HEK293T (cell line): Measurements from ENCODE around the gene PLEKHH1.

Source experiments
- CTCF ChIA-PET: fragments of 350-600 bp; formaldehyde crosslinking; extraction: SDS; loops from one replicate; lab custom pipeline; 2021; ENCODE audit warnings: antibody characterized with exemption, inconsistent platforms; lab: Yijun Ruan, JAX
- POLR2A ChIA-PET: fragments of 350-600 bp; formaldehyde crosslinking; extraction: SDS; loops from one replicate; lab custom pipeline; 2020; ENCODE audit warnings: antibody characterized with exemption, inconsistent platforms; lab: Yijun Ruan, JAX
- DNase-seq: peaks from one replicate; pipeline ENCODE4 v3.0.0; 2012; ENCODE audit warnings: mixed read lengths; ENCODE audit errors: extremely low spot score
- ARNT ChIP-seq: fragments of 450-650 bp; IDR thresholded peaks from 2 replicates; pipeline ENCODE4 v1.6.1; 2017; ENCODE audit warnings: mild to moderate bottlenecking
- BHLHE40 ChIP-seq: fragments of 450-650 bp; IDR thresholded peaks from 2 replicates; pipeline ENCODE4 v1.6.1; 2016; ENCODE audit warnings: mild to moderate bottlenecking, moderate library complexity, borderline replicate concordance
- CTBP1 ChIP-seq: fragments of 450-650 bp; IDR thresholded peaks from 2 replicates; pipeline ENCODE4 v1.6.1; 2016; ENCODE audit warnings: borderline replicate concordance
- ELF4 ChIP-seq: fragments of 450-650 bp; IDR thresholded peaks from 2 replicates; pipeline ENCODE4 v1.6.1; 2017; ENCODE audit warnings: antibody characterized with exemption
- FOXA1 ChIP-seq: fragments of 450-650 bp; IDR thresholded peaks from 2 replicates; pipeline ENCODE4 v1.6.1; 2016; ENCODE audit warnings: mild to moderate bottlenecking
- FOXK2 ChIP-seq: fragments of 450-650 bp; IDR thresholded peaks from 2 replicates; pipeline ENCODE4 v1.6.1; 2016; ENCODE audit warnings: mild to moderate bottlenecking
- FOXM1 ChIP-seq: fragments of 450-650 bp; IDR thresholded peaks from 2 replicates; pipeline ENCODE4 v1.6.1; 2017; ENCODE audit warnings: mild to moderate bottlenecking, borderline replicate concordance
- HDGF ChIP-seq: fragments of 450-650 bp; IDR thresholded peaks from 2 replicates; pipeline ENCODE4 v1.6.1; 2017; ENCODE audit warnings: antibody characterized with exemption, borderline replicate concordance
- L3MBTL2 ChIP-seq: fragments of 450-650 bp; conservative IDR thresholded peaks from 2 replicates; pipeline ENCODE4 v1.6.1; 2016; ENCODE audit warnings: mild to moderate bottlenecking
- LEF1 ChIP-seq: fragments of 450-650 bp; IDR thresholded peaks from 2 replicates; pipeline ENCODE4 v1.6.1; 2017; ENCODE audit warnings: mild to moderate bottlenecking, borderline replicate concordance
- NFRKB ChIP-seq: fragments of 450-650 bp; IDR thresholded peaks from 2 replicates; pipeline ENCODE4 v1.6.1; 2016; ENCODE audit warnings: mild to moderate bottlenecking, moderate library complexity
- PKNOX1 ChIP-seq: fragments of 450-650 bp; IDR thresholded peaks from 2 replicates; pipeline ENCODE4 v1.6.1; 2016
- SP1 ChIP-seq: fragments of 450-650 bp; IDR thresholded peaks from 2 replicates; pipeline ENCODE4 v1.6.1; 2017
- SUZ12 ChIP-seq: fragments of 450-650 bp; IDR thresholded peaks from 2 replicates; pipeline ENCODE4 v1.6.1; 2016; ENCODE audit warnings: mild to moderate bottlenecking
- TARDBP ChIP-seq: fragments of 450-650 bp; IDR thresholded peaks from 2 replicates; pipeline ENCODE4 v1.6.1; 2016
- ZNF384 ChIP-seq: fragments of 450-650 bp; IDR thresholded peaks from 2 replicates; pipeline ENCODE4 v1.6.1; 2016

PLEKHH1 gene

GRCh38 chr14:67630938-67631337, 97.8 kb downstream of the PLEKHH1 start:
- ChIA-PET POLR2A (interaction anchor here (0.8 kb wide), 1 partner anchor 10 kb away, joined by 3 read pairs; no protein-coding TSS in a partner anchor), CTCF (no interaction called here)
- no peak for TF ChIP-seq HDGF
- no peak for TF ChIP-seq BHLHE40
- no peak for TF ChIP-seq NFRKB
- no peak for TF ChIP-seq CTBP1
- no peak for TF ChIP-seq ARNT
- TF ChIP-seq FOXA1 = no peak
- no peak for TF ChIP-seq ELF4
- no peak for TF ChIP-seq ZNF384
- TF ChIP-seq TARDBP = no peak
- no peak for TF ChIP-seq LEF1
- no peak for TF ChIP-seq FOXK2
- no peak for TF ChIP-seq SP1
- TF ChIP-seq PKNOX1 = no peak
- TF ChIP-seq FOXM1 = no peak
- no peak for TF ChIP-seq SUZ12
- no peak for TF ChIP-seq L3MBTL2
- DNase-seq = no peak

DNA sequence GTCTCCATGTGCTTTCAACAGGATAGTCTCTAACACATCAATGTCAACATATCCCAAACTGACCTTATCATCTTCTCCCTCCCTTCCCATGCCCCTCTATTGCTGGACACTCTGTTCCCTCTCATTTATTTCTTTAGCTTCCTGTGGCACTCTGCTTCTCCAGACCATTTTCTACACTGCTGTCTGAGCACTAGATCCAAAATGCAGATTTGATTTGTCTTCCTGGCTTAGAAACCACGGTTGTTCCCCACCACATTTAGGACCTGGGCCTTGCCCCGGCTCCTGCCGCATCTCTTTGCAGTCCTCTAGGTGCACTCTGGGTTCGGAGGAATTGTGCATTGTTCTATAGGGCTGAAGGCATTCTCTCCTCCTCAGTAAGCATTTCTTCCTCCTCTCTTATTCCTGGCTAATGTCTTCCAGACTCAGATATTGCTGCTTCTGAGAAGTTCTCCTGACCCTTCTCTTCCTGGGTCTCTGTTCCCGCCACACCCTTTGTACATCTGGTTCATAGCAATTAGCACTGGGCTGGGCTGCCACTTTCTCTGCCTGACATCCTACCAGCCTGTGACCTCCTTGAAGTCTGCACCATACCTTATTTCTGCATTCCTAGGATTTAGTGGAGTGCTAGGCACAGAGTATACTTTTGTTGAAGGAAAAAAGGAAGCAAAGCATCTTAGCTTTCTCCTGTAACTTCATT, 100.5 kb downstream of the PLEKHH1 start:
- TF ChIP-seq FOXA1 = no peak
- TF ChIP-seq ZNF384 = no peak
- TF ChIP-seq SUZ12 = no peak
- no peak for TF ChIP-seq L3MBTL2
- no peak for TF ChIP-seq BHLHE40
- no peak for TF ChIP-seq NFRKB
- no peak for TF ChIP-seq HDGF
- TF ChIP-seq ELF4 = no peak
- TF ChIP-seq CTBP1 = no peak
- no peak for TF ChIP-seq LEF1
- no peak for TF ChIP-seq FOXM1
- TF ChIP-seq PKNOX1 = no peak
- no peak for TF ChIP-seq TARDBP
- TF ChIP-seq FOXK2 = no peak
- TF ChIP-seq SP1 = no peak
- no peak for TF ChIP-seq ARNT
- CTCF ChIA-PET = interaction anchor here (1.6 kb wide), 1 partner anchor 13 kb away, joined by 3 read pairs; no protein-coding TSS in a partner anchor
- DNase-seq = no peak
- POLR2A ChIA-PET = no interaction called here

DNA sequence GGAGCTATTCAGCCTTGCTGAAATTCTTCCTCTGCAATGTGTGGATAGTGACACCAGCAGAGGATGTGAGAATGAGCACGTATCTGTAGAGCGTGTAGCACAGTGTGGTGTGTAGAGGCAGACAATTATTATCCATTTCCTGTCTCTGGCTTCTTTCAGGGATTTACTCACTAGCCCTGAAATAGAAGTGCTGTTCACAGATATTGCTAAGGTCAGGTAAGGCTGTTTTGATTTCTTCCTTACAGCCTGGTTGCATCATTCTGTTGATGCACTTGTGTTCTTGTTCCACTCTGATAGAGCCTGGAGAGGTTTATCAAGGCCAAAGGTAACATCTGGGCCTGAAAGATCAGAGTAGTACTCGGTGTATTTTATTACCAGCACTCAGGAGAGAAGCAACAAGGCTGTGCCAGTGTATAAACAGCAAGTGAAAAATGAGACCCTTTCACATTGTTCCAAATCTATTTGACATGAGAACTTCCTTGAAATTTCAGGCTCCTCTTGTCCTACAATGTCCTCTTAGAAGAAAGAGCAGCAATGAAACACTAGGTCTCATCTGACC, 103.3 kb downstream of the PLEKHH1 start:
- TF ChIP-seq ELF4 = no peak
- no peak for TF ChIP-seq CTBP1
- no peak for TF ChIP-seq ARNT
- TF ChIP-seq BHLHE40 = no peak
- ChIA-PET POLR2A (no interaction called here), CTCF (no interaction called here)
- DNase-seq = no peak

DNA sequence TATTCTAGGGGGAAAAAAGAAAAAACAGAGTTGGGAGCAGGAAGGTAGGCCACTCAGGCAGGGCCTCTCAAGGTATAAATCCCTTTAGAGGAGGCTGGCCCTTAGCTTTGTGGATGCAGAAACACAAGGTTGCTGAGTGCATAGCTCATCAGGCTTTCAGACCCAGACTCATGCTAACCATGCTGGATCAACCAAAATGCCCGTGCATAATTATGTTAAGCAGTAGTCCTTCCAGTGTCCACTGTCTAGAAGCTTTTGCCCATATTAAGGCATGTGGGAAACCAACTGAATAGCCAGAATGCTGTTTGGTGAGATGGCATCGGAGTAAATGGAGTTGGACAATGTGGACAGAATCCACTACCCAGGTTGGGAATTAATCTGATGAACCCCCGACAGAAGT, 105.6 kb downstream of the PLEKHH1 start:
- DNase-seq = no peak
- CTCF ChIA-PET = no interaction called here
- TF ChIP-seq TARDBP (no peak), LEF1 (no peak), FOXK2 (no peak), ELF4 (no peak)
- POLR2A ChIA-PET = no interaction called here
